HG02678 (cell line): ENCODE results near the gene TRIO.

Experiments used
- ATAC-seq: cut with Tn5 transposase; IDR thresholded peaks from one replicate; pipeline ENCODE4 v1.9.1; 2021; ENCODE audit warnings: mild to moderate bottlenecking, moderate library complexity; ENCODE audit not compliant: unreplicated experiment

The TRIO gene

GRCh38 chr5:14219800-14220512, 76.8 kb downstream of the TRIO start:
- no peak for ATAC-seq

- no peak for ATAC-seq
Measured at GRCh38 chr5:14220642-14221041, 77.5 kb downstream of the TRIO start.

GRCh38 chr5:14221732-14222131, 78.6 kb downstream of the TRIO start:
- no peak for ATAC-seq

DNA sequence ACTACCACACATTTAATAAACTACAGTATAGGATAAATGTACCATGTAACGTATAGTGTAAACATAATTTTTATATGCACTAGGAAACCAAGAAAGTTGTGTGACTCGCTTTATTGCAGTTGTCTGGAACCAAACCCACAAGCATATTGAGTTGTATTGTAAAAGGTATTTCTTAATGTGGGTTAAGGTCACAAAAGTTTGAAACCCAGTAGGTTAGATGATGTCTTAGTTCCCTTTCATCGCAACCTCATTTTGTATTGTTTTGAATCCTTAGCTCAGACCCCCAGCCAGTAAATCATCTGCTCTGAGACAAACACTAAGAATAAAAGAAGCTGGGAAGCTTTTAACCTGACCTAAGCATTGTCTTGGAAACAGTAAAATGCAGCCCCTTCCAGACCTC, 79.1 kb downstream of the TRIO start:
- no peak for ATAC-seq

GRCh38 chr5:14223372-14223771, 80.2 kb downstream of the TRIO start:
- ATAC-seq = no peak

- peak; percentile 40 for ATAC-seq
Measured at GRCh38 chr5:14225173-14225834, 82.2 kb downstream of the TRIO start.

DNA sequence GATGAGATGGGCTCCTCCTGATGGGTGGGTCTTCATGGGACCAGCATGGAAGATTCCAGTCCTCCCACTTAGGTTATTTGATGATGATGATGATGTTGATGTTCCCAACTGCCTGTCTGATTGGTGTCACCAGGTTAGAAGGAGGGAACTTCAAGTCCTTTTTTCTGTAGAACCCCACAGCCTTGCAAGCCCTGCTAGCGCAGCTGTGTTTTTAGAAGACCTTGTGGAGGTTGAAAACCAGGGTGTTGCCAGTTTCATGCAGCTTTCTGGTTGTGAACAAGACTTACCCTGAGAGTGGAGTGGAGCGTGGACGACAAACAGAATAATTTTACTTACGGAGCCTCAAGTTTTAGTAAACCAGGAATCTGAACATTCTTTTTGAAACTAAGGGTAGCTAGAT, 83.0 kb downstream of the TRIO start:
- no peak for ATAC-seq

DNA sequence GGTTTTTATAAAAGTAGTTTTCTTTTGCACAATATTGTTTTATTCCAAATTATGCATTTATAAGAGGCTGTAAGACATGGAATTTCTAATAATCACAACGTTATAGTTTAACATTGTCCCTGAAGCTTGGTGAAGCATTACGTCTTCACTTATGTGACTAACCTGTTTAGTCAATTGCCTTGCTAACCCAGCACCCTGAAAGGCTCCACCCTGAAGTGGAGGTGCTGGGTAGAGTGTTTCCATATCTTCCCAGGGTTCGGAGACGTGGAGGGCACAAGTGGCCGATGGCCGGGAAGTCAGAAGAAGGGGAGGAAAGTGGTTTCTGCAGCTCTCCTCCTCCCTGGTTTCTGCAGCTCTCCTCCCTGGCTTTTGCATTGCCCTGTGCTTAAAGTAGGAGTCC, 83.4 kb downstream of the TRIO start:
- no peak for ATAC-seq

GRCh38 chr5:14226992-14227391, 83.8 kb downstream of the TRIO start:
- no peak for ATAC-seq

DNA sequence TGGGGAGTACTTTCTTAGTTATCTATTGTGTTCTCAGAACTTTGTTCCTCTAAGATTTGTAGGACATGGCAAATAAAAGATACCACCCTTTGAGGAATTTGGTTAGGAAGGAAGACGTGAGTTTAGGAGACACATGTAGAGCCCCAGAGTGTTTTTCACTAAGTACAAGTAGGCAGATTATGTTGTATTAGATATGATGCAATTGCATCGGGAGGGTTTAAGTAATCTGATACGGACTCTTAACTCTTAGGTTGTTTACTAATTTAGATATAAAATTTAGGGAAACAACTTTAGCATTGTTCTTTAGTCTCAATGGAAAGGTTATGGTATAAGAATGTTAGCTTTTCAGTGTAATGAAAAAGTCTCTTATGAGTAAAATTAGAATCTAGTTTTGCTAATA, 84.4 kb downstream of the TRIO start:
- no peak for ATAC-seq

- no peak for ATAC-seq
Measured at GRCh38 chr5:14228219-14228618, 85.1 kb downstream of the TRIO start.

DNA sequence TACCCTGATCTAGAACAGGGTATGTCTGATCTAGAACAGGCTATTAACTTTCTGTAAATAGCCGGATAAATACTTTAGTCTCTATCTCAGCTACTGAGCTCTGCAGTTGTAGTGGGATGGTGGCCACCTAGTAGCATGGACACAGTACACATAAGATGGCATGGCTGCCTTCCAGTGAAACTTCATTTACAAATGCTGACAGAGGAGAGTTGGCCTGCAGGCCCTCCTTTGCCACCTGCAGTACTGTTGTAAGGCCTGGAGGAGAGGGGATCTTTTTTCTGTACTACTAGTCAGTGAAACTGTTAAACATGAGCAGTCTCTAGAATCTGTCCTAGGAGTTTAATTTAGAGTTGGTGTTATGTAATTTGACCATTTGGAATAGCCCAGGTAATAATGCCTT, 86.0 kb downstream of the TRIO start:
- ATAC-seq = peak; percentile 47

- ATAC-seq = no peak
Measured at GRCh38 chr5:14229734-14230133, 86.6 kb downstream of the TRIO start.

DNA sequence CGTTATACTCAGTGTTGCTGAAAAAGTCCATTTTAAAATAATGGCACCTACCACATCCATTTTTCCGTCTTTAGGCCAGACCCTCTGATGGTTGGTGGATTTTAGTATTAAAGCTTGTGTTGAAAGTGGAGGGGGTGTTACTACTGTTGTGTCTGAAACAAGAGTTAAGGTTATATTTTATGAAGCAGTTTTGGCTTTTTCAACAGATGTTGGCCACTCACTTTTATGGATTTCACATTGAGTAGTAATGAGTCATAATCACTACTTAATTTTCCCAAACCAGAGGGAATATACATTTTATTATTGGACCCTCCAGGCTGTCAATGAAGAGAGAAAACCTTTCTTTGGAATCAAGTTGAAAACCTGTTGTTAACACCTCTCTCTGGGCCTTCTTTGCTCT, 88.0 kb downstream of the TRIO start:
- no peak for ATAC-seq

GRCh38 chr5:14231890-14232289, 88.7 kb downstream of the TRIO start:
- no peak for ATAC-seq

- no peak for ATAC-seq
Measured at GRCh38 chr5:14234204-14234603, 91.1 kb downstream of the TRIO start.

DNA sequence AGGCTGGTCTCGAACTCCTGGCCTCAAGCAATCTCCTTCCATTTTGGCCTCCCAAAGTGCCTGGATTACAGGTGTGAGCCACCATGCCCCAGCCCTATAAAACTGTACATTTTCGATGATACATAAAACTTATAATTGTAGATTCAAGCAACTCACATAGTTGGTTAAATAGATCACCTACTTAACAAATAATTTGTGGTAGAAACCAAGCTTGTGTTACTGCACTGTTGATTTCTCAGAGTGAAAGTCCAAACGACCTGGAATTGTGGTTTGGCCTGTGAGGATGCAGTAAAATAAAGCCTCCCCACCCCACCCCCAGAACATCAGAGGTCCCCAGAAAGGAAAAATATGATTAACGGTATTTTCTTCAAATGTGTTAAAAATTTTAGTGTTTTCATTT, 92.7 kb downstream of the TRIO start:
- ATAC-seq = no peak

- no peak for ATAC-seq
Measured at GRCh38 chr5:14236757-14237156, 93.6 kb downstream of the TRIO start.

DNA sequence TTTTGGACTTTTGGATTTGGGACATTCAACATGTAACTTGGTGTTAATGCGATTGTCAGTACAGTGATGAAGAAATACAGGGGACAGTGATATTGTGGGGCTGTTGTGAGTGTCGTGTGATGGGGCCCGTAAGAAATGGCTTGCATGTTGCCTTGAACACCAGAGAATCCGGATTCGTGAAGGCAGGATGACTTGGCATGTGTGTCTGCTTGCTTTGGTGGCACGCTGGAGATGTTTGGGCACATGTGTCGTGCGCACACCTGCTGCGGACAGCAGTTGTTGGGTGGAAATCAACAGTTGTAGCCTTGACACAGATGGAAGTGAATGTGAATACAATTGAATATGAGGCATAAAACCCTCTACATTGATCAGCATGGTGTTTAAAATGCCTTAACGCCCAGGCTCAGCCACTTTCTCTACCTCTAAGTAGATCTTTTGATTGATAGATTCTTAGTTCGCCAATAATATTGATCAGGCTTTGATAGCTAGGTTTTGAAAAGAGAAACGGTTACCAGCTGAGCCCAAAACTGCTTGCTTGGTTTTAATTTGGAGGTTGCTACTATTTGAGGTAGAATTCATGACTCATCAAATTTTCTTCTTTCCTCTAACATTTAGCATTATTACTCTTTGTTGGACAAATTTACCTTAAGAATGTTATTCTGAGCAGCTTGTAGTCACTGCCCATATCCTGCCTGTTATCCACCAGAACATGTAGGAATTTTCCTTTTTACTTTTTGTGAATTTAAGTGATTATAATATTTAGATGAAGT, 94.4 kb downstream of the TRIO start:
- ATAC-seq = no peak

DNA sequence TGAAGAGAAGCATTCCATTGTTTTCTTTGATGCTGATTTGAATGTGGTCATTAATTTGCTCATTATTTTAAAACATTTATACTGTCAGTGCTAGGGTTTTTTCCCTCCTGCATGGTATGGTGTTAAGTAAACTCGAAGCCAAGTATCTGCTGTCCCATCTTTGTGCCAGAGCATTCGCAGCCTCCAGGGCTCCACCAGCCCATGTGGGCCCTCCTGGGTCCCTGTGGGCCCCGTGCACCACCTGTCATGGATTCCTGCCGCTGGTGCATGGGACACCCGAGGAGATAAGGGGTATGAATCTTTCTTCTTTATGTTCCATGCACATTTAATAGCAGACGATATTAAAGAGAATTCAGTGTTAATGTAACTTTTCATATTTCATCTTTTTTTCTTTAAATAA, 95.1 kb downstream of the TRIO start:
- ATAC-seq = no peak

DNA sequence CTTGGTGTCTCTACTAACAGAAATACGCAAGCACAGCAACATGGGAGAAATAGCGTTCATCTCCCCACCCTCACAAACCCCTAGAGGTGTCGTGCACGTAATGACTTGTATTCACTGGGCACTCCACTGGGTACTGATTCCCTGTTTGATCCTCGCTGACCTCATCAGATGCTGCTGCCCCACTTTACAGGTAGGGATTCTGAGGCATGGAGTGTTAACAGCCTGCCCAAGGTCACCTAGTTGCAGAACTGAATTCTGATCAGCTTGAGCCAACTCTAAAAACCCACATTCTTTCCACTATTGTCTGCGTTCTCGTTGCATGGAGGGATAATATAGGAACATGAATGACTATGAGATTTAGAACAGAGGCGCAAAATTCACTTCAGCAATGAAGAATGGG, 96.3 kb downstream of the TRIO start:
- ATAC-seq = no peak

GRCh38 chr5:14239951-14240350, 96.8 kb downstream of the TRIO start:
- no peak for ATAC-seq
